ENCODE results near the gene SH3RF3.
A peak's percentile ranks its signal among the peaks of the same experiment; 100 is the strongest.

SH3RF3 gene

DNA sequence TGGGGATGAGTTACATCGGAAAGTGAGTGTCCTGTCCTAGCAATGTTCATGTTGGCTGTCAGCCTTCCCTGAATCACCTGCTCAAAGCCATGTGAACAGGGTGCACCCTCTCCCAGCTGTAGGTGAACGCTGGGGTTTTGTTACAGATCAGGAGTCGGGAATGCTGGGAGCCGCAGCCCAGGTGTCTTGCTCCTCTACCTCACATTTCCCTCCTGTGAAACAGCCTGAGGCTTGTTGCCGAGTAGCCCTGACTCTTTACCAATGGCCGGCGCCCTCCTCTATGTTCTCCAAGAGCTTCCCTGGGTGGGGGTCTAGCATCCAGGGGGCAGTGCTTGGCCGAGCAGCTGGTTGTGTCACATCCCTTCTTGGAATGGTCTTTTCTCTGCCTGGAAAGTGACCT, 164.7 kb downstream of the SH3RF3 start:
- no peak for DNase-seq

DNA sequence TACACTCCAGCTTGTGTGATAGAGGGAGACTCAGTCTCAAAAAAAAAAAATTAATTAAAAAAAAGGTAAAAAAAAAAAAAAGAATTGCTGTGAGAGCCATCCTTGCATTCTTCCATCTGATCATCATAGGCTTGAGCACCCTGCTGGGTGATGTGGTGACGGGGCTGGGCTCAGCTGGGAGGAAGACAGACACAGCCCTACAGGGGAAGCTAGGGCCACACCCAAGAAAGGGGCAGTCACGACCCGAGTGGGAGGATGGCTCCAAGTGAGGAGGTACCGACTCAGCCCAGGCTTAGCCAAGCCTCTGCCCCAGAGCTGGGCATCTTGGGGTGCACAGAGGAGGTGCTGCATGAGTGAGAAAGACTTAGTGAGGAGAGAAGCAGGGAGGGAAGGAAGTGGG, 165.5 kb downstream of the SH3RF3 start:
- no peak for DNase-seq

DNA sequence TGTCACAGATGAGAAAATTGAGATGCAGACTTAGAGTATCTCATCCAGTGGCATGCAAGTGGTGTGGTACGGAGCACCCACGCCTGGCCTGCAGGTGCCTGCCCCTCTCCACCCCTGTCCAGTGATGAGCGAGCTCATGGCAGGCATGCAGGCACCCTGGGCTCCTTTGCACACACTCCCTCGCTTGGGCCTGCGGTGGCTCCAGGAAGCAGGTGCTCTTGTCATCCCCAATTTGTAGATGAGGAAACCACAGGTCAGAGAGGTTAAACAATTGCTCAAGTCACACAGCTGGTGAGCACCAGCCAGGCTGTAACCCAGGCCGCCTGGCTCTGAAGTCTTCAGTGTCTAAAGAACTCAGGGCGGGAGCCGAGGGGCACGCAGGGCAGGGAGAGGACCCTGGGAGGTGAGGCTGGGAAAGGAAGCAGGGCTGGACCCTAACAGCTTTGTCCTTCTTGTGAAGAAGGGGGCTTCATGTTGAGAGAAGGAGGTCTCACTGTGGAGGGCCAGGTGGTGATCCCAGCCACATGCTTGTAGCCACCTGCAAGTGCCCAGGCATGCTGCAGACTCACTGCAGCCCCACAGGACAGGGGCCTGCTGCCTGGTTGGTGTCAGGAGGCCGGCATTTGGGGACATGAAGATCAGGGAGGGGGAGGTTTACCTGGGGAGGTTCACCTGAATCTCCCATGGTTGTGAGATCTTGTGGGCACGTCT, 166.2 kb downstream of the SH3RF3 start:
- DNase-seq, result no peak

DNA sequence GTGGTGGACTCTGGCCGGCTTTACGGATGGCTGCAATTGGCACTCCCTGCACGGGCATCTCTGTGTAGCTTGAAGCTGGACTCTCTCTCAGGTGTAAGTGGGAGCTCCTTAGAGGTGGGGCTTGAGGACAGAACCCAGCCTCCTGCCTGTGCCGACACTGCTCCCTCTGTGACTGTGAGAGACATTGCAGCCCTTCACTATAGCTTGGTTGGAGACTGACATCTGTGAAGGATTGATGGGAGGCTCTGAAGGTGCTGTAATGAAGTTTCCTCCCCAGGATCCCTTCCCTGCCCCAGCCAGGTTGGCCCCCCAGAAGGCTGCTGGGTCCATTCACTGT, 166.7 kb downstream of the SH3RF3 start:
- DNase-seq, result no peak

DNA sequence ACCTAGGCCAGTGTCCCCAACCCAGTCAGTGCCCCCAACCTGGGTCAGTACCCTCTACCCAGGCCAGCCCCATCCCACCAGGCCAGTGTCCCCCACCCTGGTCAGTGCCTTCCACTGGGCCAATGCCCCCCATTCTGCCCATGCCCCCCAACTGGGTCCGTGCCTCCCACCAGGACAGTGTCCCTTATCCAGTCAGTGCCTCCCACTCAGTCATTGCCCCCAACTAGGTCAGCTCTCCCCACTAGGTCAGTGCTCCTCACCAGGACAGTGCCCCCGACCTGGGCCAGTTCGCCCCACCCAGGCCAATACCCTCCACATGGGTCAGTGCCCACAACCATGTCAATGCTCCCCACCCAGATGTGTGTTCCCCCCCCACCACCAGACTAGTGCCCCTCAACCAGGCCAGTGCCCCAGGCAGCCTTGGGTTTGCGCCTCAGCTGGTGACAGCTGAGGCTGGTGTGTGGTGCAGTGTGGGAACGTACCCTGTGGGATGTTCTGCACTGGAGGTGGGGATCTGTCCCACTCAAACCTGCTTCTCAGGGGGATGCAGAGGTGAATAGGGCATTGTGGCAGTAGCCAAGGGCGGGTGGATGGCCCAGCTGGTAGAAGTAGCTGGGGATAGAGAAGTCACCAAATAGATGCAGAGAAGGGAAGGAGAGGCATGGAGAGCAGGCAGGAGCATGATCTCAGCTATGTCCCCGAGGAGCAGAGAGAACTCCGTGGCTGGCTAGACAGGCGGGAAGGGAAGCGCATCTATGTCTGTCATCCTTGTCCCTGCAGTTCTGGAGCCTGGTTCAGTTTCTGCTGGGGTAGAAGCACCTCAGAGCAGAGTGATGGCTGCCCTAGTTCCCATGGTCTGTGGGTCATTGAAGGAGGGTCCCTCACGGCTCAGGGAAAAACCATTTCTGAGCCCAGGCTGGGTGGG, 168.8 kb downstream of the SH3RF3 start:
- DNase-seq, result no peak

DNA sequence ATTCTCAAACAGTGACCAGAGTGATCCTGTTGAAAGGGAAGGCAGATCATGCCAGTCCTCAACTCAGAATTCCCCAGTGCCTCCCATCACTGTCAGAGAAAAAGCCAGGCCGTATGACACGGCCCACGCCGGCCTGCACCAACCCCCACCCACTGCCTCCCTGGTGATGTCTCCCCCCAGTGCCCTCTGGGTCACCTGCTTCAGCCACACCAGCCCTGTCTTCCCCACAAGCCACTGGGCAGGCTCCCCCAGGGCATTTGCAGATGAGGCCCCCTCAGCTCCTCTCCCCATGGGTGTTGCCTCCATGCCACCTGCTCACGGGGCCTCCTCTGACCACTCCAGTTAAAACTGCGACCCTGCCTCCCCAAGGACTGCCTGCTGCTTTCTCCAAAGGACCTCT, 169.8 kb downstream of the SH3RF3 start:
- DNase-seq, result no peak

DNA sequence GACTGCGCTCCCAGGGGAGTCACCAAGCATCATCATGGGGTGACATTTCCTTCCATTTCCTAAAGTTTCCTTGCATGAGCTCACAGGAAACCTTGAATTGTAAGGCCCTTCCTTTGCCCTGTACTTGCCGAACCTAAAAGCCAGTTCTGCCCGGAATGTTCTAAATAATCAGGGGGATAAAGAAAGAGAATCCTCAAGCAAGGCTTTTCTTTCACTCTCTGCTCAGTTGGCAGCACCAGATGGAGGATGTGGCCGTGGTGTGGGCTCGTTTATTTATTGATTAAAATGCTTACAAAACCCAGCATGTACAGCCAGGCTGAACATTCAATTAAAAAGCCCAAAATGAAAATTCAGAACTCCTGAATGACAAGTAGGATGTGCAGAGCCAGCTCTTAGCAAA, 170.5 kb downstream of the SH3RF3 start:
- no peak for DNase-seq

DNA sequence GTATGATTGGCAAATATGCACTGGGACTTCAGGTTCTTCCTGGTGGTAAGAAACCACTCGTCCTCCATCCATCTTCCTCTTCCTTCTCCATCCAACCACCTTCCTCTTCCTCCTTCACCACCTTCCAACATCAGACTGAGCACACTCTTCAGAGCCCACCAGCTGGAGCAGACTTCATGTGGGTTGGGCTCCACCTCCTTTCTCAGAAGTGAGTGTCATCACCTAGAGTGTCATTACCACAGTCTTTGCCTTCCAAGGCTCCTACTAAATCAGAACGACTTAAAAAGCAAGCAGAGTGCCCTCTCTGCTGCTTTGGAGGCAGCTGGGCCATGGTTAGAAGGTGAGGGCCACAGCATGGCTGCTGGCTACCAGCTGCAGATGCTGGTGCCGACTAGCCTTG, 171.6 kb downstream of the SH3RF3 start:
- DNase-seq, result no peak

DNA sequence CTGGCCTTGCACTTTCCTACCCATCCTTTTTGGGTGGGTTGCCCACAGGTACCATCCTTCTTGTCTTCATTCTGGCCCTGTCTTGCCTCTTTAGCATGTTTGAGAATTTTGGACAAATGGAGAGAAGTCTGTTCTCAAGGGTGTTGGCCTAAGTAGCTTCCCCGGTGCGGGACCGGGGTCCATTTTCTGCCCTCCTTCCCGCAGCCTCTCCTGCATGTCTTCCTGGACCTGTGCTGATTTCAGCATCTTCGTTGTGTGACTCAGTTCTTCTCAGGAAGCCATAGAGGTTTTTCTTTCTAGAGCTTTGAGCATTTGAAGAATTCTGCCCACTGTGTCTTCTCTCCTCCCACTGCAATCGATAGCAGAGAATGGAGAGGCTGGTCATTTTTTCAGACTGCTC, 172.7 kb downstream of the SH3RF3 start:
- DNase-seq, result no peak

DNA sequence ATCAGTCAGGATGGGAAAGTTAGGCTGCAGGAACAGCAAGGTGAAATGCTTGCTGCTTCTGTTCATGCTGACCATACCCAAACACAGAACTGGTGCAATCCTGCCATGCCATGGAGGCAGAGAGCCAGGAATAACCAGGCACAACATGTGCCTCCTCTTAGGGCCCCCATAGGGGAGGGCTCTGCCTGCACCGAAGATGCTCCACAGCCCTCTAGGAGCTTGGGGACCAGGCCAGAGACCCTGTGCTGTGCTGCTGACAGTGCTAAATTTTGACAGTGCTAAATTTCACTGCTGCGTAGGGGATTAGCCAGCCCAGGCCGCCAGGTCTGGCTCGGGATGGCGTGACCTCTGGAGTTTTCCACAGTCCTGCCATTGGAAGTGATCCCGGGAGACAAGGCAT, 173.3 kb downstream of the SH3RF3 start:
- no peak for DNase-seq

DNA sequence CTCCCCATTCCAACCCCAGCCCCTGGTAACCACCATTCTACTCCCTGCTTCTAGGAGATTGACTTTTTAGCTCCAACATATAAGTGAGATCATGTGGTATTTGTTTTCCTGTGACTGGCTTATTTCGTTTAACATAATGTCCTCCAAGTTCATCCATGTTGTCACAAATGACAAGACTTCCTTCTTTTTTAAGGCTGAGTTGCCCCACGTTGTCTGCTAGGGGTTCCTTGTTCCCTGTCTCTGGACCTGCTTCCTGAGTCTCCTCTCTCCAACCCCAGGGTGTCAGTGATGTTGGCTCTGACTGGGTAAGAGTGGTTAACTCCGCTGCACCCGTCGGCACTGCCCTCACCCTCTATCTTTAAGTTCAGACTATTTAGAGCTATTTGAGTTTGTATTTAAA, 175.2 kb downstream of the SH3RF3 start:
- no peak for DNase-seq

DNA sequence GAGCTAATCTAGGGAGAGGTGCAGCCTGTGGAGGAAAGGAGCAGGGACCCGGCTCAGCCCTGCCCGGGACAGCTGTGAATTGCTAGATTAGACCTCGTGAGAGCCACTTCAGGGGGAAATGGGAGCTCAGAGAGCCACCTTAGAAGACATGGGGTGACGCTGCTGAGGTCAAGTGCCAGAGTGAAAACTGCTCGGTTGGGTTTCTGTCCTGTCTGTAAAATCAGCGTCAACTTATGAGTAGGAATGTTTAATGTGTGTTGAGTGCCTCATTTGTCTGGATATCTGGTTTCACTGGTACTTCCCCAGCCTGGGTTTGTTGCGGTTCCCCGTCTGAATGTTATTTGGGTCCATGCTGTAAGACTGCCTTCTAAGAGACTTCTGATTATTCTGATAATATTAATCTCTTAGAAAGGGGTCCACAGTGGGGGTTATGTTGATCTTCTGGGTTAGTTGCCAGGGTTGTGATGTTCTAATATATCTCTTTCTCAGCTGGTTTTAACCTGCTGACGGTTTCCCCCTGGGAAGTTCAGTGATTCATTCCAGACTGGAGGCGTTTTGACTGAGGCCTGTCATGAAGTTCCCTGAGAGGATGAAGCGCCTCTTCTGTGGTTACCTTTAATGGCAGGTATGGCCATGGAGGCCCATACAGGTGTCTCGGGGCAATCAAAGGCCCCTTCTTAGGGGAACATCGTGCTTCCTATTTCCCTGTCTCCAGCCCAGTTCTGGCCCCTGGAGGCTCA, 175.9 kb downstream of the SH3RF3 start:
- DNase-seq, result peak; percentile 92

DNA sequence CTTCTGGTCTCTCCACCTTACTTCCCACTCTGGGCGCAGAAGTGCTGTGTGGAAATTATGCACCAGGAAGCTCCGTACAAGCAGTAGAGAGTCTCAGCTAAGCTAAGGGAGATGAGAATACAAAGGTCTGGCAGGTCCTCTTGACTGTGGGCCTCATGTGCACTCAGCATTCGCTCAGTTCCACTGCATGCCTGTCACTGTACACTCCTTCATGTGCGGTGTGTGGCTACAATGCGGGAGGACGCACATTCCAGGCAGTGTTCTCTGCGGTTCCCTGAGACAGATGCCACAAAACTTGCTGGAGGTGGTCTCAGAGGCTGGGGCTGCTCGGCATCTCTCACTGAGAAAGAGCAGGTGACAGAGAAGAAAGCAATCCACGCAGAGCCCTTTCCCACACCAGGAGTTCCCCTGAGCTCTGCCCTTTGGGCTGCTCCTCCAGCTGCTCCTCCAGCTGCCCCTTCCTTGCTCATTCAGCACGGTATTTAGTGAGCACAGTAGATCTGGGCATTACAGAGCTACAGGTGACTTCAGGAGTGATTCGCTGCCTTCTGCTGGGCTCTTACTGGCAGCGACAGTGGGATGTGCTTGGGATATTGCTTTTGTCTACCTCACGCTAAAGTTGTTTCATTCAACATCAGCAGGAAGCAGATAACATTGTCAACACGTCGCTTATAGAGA, 176.6 kb downstream of the SH3RF3 start:
- DNase-seq, result no peak

DNA sequence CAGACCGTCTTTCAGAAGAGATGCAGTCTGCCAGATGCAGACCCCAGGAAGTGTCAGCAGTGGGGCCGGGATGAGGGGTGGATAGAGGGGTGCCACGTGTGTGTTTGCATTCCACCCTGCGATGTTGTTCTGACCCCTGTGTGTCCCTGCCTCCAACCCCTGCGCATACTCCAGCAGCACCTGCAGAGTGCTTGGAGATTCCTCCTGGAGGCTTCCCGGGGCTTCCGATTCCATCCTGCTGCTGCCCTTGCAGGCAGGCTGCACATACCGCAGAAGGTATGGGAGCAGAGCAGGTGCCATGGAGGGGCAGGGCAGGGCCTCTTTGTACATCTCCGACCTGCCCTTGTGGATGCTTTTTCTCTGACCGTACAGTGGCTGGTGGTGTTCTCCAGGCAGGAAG, 177.2 kb downstream of the SH3RF3 start:
- DNase-seq, result no peak

DNA sequence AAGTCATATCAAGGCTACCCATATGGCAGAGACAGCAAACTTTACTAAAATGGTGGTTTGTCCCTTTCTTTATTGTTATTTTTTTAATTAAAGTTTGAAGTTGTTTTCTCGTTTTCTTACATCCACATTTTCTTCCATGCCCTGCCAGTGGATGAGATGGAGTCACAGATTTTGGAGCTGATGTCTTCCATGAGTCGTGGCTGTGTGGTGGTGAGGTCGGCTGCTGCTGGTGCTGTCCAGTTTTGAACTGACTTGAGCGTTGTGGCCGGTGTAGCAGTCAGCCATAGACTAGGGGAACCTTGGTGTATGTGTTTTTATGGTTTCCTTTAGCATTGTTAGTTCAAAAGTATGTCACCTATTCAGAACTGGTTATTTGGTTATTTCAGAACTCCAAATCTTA, 182.8 kb downstream of the SH3RF3 start:
- no peak for DNase-seq

DNA sequence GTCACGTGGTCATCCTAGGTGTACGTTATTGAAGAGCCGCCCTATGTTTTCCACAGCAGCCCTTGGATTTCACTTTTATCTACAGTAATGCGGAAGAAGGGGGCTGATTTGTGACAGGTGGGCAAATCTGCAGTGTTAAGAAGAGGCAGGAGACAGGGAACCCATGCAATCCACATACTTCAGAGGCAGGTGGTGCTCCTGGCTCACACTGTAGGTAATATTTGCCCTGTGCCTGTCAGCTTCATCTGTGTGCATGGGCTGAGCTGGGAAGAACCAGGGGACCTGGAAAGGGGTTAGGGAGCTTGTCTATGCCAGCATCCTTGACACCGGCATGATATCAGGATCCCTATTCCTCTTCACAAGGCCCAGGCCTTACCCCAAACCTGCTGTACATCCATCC, 183.9 kb downstream of the SH3RF3 start:
- DNase-seq, result no peak

DNA sequence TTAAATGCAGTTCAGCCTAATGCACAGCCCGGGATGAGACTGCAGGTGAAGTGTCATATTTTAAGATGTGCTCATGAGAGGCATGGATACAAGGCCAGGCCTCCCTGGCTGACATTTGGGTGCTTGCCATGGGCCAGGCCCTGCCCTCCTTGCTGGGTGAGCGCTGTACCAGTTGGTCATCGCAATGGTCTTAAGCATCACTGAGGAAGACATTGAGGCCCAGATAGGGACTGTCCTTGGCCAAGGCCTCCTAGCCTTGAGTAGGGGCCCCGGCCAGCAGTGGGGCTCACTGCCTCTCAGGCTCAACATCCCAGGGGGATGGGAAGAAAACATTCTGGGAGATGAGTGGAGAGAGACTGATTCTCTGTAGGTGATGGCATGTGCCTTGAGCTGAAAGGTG, 184.3 kb downstream of the SH3RF3 start:
- no peak for DNase-seq

DNA sequence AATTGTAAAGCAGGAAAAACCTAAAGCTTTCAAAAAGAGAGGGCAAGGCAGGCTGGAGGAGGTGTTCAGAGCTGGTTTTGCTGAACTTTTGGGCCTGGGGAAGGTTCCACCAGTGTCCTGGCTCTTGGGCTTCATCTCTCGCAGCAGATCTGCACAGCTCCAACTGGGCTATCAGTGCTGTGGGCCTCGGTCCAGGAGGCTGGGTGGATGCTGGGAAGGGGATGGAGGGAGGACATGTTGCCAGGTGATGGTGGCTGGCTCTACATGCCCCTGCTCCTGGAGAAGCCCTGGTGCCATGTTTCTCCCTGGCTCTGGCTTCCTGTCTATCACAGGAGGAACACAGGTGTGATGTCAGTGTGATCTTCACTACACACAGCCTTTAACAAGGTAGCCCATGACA, 187.1 kb downstream of the SH3RF3 start:
- no peak for DNase-seq

DNA sequence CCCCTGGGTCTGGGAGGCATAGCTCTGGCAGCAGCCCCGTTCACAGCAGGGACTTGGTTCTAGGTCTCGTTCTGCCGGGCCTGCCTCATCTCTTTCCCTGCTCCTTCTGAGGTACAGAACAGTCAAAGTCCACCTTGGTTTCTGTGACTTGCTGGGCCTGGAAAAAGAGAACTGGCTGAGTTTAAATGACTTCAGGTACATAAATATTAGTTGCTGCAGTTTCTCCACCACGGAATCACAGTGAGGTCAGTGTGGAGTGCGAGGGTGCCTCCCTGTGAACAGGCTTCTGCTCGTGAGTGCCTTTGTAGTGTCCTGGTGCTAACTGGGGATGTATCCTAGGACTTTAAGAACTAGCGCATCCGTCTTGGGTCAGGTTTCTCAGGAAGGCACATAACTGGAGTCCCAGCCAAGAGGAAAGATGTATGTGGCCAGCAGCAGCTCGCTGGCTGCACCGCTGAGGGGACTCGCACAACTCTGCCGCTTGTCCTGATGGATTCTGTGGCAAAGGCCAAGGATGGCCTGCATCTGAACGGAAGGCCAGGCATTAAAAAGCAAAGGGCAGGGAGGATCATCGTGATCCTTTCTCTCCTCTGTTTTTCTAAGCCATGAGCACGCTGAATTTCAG, 188.6 kb downstream of the SH3RF3 start:
- no peak for DNase-seq

DNA sequence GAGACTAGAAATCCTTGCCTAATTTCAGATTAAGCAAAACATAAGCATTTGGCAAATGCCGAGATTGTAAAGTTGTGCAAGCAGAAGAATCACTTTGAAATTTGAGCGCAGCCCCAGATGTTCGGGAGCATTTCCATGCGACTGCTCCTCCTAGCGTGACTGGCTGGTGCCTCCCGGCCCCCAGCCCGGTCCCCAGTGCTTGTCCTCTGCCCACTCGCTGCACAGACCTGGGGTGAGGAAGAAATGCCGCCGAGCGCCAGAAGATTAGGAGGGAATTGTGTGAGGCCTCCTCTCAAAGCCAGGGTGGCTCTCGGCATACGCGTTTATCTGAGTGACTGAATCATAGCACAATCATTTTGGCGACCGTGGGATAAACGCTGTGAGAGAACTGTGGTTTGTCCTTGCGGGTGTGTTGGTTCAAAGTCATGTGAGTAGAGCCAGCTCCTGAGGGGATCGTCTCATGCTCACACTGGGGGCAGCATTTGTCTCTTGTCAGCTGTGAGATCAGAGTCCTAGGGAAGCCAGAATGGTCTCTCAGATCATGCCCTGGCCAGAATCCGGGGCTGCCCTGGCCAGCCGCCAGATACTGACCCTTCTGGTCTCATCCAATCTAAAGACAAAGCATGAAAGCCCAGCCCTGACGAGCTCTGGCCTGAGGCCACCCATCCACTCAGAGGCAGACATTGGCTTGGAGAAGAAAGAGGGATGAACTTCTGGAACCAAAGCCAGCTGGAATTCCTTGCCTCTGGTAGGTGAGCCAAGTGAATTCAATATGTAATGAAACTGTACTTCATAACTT, 189.3 kb downstream of the SH3RF3 start:
- DNase-seq, result no peak

DNA sequence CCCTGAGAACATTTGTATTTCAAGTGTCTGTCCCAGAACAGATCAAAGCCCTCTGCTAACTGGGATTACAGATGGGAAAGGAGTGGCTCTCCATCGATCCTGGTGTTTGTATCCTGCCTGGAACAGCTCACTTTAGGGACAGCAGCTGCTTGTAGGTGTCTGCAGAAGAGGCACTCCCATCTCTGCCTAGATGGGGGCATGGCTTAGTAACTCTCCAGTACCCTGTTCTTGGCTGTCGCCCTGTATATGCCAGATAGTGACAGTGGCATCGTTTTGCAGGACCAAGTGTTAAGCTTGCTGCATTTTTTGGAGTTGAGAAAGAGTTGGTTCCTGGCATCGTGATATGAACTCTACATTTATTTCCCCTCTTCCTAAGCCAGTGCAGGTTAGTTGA, 189.9 kb downstream of the SH3RF3 start:
- DNase-seq, result no peak
